ENCODE measurements around the gene PRMT7.

DNA sequence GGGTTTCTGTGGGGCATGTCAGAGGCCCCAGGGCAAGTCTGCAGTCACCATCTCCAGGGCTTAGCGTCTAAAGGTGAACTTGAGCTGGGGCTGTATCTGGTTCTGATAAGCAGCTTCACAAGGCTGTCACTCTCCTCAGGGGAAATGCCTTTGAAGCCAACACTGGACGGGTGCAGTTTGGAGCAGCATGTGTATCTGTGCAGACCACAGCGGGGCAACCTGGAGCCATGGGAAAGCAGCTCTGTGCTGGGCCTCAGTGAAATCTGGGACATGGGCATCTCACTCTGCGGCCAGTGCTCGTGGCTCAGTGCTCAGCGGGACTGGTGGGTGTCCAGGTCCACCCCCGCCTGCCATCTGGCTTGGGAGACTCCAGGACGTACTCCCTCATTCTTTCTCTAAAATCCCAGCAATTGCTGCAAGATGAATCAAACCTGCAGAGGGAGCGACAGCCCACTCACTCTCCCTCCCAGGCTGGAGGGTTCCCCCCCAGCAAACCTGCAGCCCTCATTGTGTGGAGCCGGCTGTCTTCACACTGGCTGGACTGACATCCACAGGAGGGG is 63.5 kb downstream of the PRMT7 start:
- TF ChIP-seq, protein P1, sequence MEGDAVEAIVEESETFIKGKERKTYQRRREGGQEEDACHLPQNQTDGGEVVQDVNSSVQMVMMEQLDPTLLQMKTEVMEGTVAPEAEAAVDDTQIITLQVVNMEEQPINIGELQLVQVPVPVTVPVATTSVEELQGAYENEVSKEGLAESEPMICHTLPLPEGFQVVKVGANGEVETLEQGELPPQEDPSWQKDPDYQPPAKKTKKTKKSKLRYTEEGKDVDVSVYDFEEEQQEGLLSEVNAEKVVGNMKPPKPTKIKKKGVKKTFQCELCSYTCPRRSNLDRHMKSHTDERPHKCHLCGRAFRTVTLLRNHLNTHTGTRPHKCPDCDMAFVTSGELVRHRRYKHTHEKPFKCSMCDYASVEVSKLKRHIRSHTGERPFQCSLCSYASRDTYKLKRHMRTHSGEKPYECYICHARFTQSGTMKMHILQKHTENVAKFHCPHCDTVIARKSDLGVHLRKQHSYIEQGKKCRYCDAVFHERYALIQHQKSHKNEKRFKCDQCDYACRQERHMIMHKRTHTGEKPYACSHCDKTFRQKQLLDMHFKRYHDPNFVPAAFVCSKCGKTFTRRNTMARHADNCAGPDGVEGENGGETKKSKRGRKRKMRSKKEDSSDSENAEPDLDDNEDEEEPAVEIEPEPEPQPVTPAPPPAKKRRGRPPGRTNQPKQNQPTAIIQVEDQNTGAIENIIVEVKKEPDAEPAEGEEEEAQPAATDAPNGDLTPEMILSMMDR (conservative IDR thresholded peaks at IDR 0.05; ENCODE audit: low read length): no peak
- TF ChIP-seq EZH2phosphoT487 (IDR thresholded peaks at IDR 0.05; ENCODE audit: borderline replicate concordance): no peak
